HG02870 (cell line): Measurements from ENCODE around the gene GPC6.

Experiments
- ATAC-seq: cut with Tn5 transposase; IDR thresholded peaks from one replicate; pipeline ENCODE4 v1.9.1; 2021; ENCODE audit warnings: mild to moderate bottlenecking, moderate library complexity; ENCODE audit not compliant: unreplicated experiment

GPC6 gene

DNA sequence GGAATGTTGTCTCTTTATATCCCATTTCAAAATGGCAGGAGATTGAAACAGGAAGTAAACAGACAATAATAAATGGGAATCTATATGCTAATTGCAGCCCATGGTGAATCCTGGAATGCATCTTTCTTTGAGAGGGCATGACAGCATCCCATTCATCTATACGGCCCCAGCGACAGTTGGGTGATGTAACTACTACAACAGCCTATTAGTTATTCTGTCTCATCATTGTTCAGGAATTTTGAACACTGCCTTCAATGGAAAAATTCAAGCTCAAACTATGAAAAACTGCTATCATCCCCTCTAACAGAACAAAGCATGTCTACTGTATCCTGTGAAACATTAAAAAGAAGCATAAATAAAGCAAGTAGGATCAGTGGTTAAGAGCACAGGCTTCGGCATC lies 990.8 kb downstream of the GPC6 start:
- ATAC-seq: no peak

DNA sequence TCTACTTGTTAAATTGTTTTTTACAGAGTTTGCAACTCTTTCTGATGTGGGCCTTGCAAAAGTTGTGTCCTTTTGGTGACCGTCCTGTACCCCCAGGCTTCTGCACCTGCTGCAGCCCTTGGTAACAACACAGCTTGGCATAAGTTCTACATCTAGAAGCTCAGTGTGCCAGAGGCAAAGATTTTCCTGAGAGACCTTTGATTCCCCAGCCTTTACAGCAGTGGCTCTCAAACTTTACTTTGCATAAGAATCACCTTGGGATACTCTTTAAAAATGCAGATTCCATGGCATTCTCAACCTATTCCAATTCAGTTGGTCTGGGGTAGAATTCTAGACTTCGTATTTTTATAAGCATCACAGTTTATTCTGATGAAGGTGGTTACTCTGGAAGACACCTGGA lies 991.9 kb downstream of the GPC6 start:
- no peak for ATAC-seq

- no peak for ATAC-seq
Measured at GRCh38 chr13:94218951-94219350, 992.3 kb downstream of the GPC6 start.

DNA sequence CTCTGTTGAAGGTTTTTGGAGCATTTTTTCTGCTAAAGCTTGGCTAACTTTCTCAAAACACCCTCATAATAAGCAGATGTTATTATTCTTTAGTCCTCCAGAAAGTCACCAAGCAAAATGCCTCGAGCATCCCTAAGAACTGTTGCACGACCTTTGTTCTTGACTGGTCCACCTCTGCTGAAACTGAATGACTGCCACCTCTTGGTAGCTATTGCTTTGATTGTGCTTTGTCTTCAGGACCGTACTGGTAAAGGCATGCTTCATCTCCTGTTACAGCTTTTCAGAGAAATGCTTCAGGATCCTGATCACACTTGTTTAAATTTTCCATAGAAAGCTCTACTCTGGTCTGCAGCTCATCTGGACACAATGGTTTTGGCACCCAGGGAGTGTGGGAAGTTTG lies 998.1 kb downstream of the GPC6 start:
- ATAC-seq: no peak

DNA sequence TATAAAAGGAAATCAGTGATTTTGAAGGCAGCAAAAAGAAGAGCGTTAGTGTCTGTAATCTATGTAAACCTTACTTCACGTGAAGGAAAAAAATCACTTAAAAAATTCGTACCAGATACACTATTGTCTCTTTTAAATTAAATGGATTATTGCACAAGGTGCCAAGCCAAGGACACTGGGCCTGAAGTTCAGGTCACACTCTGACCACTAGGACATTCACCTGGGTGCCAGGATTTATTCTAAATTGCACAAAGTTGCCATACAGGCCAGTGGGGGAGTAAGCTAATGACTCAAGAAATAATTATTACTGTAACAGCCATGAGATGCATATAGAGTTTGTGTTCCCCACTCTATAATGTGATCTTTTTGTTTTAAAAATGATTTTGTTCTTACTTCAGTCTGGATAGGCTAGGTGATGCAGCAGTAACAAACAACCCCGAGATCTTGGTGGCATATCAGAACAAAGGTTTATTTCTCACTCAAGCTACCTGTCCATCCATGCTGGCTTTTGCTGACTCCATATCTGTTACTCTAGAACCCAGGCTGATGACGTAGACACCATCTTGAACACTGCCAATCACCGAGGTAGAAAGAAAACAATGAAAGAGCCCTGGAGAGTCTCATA lies 1000.8 kb downstream of the GPC6 start:
- no peak for ATAC-seq

GRCh38 chr13:94228763-94229162 lies 1002.2 kb downstream of the GPC6 start:
- ATAC-seq: no peak

DNA sequence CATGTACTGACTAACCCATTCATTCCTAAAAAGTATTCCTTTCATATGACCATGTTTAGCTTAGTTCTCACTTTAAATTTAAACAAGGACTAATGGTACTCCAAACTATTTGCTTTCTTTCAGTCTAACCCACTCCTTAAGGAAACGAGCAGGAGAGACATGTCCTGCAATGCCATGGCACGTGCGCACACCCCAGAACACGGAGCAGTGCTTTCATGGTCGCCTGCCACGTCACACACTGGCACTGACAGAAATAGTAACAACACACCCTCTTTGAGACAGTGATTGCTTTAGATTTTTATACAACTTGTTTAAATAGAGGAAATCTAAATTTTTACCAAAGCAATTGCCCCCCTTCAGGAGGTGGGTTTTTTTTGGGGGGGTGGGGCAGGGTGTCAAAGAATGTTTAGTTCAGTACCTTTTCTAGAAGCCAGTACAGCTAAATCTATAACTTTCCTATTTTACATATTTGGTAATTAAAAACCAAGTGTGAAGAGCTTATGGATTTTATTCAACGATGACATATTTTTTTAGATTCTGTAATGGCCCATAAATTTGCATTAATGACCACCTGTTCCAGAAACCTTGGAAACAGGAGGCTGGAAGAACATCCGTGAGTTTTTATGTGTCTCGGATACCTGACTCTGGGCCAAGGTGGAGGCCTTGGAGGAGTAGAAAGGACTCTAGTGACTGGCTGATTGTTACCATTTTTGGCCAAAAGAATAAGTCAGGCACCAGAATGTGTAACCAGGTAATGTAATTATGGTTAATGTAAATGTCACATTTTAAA lies 1005.7 kb downstream of the GPC6 start:
- ATAC-seq: no peak

- ATAC-seq: no peak
Measured at GRCh38 chr13:94232956-94233355, 1006.3 kb downstream of the GPC6 start.

DNA sequence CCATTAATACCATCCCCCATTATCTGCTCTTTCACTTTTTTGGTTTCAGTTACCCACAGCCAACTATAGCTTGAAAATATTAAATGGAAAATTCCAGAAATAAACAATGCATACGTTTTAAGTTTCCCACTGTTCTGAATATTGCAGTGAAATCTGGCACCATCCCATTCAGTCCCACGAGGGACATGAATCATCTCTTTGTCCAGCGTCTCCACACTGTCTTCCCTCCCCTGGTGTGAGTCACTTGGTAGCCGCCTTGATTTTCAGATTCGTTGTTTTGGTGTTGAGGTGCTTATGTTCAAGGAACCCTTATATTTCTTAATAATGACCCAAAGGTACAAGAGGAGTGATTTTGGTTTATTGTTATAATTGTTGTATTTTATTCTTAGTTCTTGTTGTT lies 1006.8 kb downstream of the GPC6 start:
- no peak for ATAC-seq

DNA sequence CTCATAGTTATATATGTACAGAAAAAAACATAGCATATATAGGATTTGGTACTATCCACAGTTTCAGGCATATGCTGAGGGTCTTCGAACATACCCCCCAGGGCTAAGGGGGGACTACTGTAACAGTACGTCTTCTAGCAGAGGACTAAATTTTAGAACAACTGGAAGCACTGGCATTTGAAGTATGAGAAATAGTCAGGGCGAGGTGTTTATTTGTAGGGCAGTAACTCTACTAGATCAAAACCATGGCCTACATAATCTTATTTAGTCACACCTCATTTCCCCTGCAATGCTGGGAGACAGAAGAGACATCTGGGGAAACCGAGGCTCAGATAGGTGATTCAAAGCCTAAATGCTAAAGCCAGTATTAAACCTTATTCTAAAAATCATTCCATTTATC lies 1007.2 kb downstream of the GPC6 start:
- no peak for ATAC-seq

DNA sequence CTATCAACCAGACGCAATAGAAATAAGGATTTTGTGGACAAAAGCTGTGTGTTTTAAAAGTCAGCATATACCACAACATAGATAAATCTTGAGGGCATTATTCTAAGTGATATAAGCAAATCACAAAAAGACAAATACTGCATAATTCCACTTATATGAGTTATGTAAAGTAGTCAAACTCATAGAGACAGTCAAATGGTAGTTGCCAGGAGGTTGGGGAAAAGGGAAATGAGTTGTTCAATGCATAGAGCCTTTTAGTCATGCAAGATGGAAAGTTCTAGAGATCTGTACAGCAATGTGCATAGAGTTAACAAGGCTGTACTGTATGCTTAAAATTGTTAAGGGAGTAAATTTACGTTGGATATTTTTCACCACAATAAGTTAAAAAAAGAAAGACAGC lies 1008.1 kb downstream of the GPC6 start:
- no peak for ATAC-seq

DNA sequence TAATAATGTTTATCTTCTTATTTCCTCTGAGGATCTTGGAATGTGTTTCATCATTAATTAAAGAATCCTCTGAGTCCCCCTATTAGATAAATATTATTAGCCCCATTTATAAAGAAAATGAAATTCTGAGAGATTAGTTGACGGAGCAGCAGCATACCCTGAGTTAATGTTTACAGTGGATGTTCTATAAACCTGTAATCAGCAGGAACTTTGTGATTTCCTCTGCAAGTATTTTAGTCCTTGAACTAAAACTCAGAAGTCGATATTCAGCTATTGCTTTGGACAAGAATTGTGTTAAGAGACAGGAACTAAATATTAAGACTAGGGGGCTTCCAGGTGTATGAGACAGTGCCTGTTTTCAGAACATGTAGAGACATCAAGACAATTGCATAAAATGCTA lies 1009.5 kb downstream of the GPC6 start:
- no peak for ATAC-seq

- no peak for ATAC-seq
Measured at GRCh38 chr13:94236872-94237271, 1010.3 kb downstream of the GPC6 start.

- no peak for ATAC-seq
Measured at GRCh38 chr13:94239135-94239534, 1012.5 kb downstream of the GPC6 start.

DNA sequence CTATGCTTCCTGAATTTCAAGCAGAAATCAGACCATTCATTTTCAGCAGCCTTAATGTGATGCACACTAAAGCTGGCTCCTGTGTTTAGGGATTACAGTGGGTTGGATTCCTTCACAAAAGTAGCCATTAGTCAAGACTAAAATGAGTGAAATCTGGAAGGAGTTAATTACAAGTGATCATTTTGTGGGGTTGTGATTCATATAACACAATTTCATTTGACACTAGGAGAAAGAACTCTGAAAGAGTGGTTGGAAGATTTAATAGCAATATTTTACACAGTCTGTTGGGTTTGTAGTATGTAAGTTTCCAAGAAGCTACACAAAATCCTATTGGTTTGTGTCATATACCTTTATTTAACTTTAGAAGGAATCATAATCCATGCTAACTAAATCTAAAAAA lies 1015.9 kb downstream of the GPC6 start:
- no peak for ATAC-seq

GRCh38 chr13:94243551-94243950 lies 1016.9 kb downstream of the GPC6 start:
- no peak for ATAC-seq

- no peak for ATAC-seq
Measured at GRCh38 chr13:94246495-94246894, 1019.9 kb downstream of the GPC6 start.

DNA sequence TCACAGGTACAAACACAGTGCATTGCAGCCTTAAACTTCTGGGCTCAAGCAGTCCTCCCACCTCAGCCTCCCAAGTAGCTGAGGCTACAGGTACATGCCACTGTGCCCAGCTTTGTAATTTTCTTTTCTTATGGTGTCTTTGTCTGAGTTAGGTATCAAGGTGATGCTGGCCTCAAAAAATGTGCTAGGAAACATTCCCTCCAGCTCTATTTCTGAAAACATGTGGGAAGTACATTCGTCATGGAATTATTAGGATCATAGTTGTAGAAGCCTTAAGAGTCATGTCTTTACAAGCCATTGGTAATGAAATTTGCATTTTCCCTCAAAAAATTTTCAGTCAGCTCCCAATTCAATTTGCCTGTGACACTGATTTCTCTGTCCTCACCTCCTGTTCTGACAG lies 1021.3 kb downstream of the GPC6 start:
- ATAC-seq: no peak

DNA sequence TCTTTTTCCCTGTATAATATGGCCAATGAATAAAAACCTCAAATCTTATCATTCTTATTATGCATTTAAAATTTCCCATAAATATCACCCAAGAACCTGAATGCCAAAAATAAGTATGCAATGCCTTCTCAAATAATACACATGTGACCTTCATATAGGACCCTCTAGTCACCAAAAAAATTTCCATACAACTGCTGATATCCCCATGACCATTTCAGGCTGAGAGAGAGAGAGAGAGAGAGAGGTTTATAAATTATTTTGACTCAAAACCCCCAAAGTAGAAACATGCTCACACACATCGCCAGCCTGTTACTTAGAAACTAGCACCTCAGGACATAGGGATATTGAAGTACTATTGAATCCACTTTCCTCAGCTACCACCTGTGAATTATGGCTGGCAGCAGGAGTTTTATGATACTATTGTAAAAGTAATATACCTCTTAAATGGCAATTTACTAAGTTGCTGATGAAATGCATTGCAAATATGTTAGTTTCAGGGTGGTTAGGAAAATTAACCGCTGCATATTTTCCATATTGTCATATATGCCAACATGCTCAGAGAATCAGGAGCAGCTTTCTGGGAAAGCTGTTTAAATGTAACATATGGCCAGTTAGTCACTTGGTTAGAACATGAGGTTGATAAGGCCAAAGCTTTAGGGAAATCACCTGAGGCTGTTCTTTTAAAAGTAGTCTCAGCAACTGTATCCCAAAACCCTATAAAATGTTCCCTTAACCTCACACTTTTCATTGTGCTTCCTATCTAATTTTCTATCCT lies 1022.0 kb downstream of the GPC6 start:
- no peak for ATAC-seq

DNA sequence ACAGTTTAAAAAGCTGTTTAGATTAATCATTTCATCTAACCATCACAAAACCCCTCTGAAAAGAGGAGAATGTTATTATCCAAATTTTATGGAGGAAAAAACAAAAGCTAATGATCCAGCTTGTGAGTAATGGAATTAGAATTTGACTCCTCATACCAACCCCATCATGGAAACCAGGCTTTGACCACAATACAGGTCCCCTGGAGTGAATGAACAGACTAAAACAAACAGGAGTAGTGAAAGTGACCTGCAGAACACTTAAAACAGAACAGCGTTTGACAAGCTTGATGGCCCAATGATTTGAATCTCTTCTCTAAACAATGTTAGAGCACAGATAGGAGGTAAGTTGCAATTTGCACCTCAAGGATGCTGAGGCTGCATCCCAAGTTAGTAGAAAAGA lies 1022.9 kb downstream of the GPC6 start:
- no peak for ATAC-seq

DNA sequence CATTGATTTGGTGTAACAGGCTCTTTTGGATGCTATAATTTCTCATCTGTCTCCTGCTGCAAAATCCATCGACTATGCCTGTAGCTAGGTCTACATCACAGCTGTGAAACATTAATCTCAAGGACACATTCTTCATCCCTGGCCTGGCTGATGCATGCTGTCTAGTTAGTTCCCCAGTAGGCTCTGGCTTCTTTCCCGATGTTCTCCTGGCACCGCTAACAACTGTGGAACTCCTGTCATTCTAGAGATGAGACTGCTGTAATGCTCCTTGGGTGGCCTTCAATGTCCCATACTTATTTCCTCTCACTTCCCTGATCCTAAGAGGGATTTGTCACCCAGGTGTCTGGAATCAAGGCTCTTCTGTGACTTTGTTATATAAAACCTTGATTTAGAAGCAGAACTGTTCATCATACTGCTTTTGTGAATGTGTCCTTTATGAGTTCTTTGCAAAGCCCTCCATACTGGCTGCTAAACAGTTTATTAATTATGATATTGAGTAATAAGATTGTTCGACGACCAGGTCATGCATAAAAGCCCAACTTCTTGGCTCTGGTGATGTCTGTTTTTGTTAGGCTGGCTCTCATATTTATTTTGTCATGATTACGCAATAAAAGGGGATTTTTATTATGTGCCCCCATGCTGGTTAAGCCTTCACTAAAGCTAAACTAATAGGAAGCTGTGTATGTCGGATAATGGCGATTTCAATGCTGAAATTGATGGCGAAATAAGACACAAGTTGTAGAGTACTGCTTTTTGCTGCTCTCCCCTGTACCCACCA lies 1025.4 kb downstream of the GPC6 start:
- no peak for ATAC-seq
